HL-60 (cell line): ENCODE measurements around the gene AHI1.

Source experiments
- CTCF ChIP-seq: IDR thresholded peaks from one replicate; pipeline ENCODE4 v1.5.1; 2011; ENCODE audit warnings: low read length, control low read depth, inconsistent platforms; ENCODE audit not compliant: insufficient read depth
- POLR2AphosphoS5 ChIP-seq: IDR thresholded peaks from 2 replicates; pipeline ENCODE4 v1.6.1; 2012; ENCODE audit warnings: low read depth
- SPI1 ChIP-seq: IDR thresholded peaks from 2 replicates; pipeline ENCODE4 v1.6.1; 2012; ENCODE audit warnings: low read depth, mild to moderate bottlenecking, borderline replicate concordance

GRCh38 chr6:135490381-135490780, 7.2 kb downstream of the AHI1 start:
- TF ChIP-seq CTCF = no peak
- no peak for TF ChIP-seq SPI1
- TF ChIP-seq POLR2AphosphoS5 = no peak
